Parathyroid adenoma (tissue), 2 donors: Measurements from ENCODE around the gene ADAM8.

ENCODE experiments used
- H2AFZ ChIP-seq: fragments of 300-600 bp; sonication (generic); one replicate; pipeline ENCODE4 v1.7.0; 2017; ENCODE audit warnings: antibody characterized with exemption, mild to moderate bottlenecking
- H3K27ac ChIP-seq: fragments of 300-600 bp; sonication (generic); one replicate; pipeline ENCODE4 v1.7.0; 2017
- H3K27me3 ChIP-seq: fragments of 300-600 bp; sonication (generic); one replicate; pipeline ENCODE4 v1.7.0; 2017; ENCODE audit warnings: low read length; ENCODE audit not compliant: control insufficient read depth, insufficient read depth
- H3K36me3 ChIP-seq: fragments of 300-600 bp; sonication (generic); one replicate; pipeline ENCODE4 v1.7.0; 2017; ENCODE audit warnings: low read length; ENCODE audit not compliant: control insufficient read depth, insufficient read depth
- H3K4me1 ChIP-seq: fragments of 300-600 bp; sonication (generic); one replicate; pipeline ENCODE4 v1.7.0; 2017; ENCODE audit warnings: control low read depth
- H3K4me2 ChIP-seq: fragments of 300-600 bp; sonication (generic); one replicate; pipeline ENCODE4 v1.7.0; 2017; ENCODE audit warnings: low read length
- H3K4me3 ChIP-seq: fragments of 300-600 bp; sonication (generic); one replicate; pipeline ENCODE4 v1.7.0; 2017; ENCODE audit warnings: low read depth, low read length
- H3K79me2 ChIP-seq: fragments of 300-600 bp; sonication (generic); one replicate; pipeline ENCODE4 v1.7.0; 2017; ENCODE audit warnings: control low read depth
- H3K9ac ChIP-seq: fragments of 300-600 bp; sonication (generic); one replicate; pipeline ENCODE4 v1.7.0; 2017; ENCODE audit warnings: mild to moderate bottlenecking
- H3K9me3 ChIP-seq: fragments of 300-600 bp; sonication (generic); one replicate; pipeline ENCODE4 v1.7.0; 2017; ENCODE audit warnings: low read length; ENCODE audit not compliant: control insufficient read depth
- TF ChIP-seq, protein P1 (sequence below): fragments of 300-600 bp; sonication (generic); IDR thresholded peaks from one replicate; pipeline ENCODE4 v1.7.0; 2017; ENCODE audit warnings: antibody characterized with exemption, mild to moderate bottlenecking
- donor health status: primary hyperparathyroidism.

ADAM8 gene

DNA sequence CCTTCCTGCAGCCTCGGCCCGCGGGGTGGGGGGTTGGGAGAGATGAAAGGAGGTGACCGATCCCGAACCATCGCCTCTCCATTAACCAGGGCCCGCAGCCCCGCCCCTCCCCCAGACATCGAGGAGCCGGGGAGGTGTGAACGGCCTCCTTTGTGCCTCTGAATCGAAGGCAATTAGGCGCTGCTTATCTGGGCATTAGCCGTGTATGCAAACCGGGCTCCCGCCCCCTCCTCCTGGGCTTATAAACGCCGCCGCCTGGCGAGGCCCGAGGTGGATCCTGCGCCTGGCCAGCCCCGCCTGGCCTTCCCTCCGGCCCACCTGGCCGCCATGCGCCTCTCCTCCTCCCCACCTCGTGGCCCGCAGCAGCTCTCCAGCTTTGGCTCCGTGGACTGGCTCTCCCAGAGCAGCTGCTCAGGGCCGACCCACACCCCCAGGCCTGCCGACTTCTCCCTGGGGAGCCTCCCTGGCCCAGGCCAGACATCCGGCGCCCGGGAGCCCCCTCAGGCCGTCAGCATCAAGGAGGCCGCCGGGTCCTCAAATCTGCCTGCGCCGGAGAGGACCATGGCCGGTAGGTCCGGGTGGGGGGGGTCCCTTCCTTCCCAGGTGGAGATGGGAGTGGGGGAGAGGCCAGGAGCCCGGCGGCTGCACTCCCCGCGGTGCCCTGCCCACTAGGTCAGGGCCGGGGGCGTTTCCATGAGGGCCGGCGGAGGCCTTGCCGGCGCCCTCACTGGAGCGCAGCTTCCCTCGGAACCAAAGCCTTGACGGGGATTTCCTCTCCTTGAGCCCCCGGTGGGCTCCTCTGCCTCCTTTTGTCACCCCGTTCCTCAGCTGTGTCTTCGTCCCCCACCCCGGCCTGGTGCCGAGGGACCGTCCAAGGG is 38.8 kb downstream of the ADAM8 start, which contains the start of gene VENTX:
Gene VENTX, plus strand, starts transcription at position 268 of the 878 bp plus-strand sequence. Its CDS starts 60 bp downstream, at position 328.
- no peaks in the 10 kb centered on the region for H3K4me1 ChIP-seq
- H3K36me3 ChIP-seq = no peaks in the 10 kb centered on the region
- no peak within 1 kb of the TSS for H3K27ac ChIP-seq
- peak within 1 kb of the TSS; percentile 11 for H3K4me3 ChIP-seq
- H3K27me3 ChIP-seq = no peaks in the 10 kb centered on the region
- H2AFZ ChIP-seq = no peak within 1 kb of the TSS
- H3K9me3 ChIP-seq = no peaks in the 10 kb centered on the region
- H3K9ac ChIP-seq = no peak within 1 kb of the TSS
- H3K4me2 ChIP-seq = peak within 1 kb of the TSS; percentile 38
- TF ChIP-seq, protein P1, sequence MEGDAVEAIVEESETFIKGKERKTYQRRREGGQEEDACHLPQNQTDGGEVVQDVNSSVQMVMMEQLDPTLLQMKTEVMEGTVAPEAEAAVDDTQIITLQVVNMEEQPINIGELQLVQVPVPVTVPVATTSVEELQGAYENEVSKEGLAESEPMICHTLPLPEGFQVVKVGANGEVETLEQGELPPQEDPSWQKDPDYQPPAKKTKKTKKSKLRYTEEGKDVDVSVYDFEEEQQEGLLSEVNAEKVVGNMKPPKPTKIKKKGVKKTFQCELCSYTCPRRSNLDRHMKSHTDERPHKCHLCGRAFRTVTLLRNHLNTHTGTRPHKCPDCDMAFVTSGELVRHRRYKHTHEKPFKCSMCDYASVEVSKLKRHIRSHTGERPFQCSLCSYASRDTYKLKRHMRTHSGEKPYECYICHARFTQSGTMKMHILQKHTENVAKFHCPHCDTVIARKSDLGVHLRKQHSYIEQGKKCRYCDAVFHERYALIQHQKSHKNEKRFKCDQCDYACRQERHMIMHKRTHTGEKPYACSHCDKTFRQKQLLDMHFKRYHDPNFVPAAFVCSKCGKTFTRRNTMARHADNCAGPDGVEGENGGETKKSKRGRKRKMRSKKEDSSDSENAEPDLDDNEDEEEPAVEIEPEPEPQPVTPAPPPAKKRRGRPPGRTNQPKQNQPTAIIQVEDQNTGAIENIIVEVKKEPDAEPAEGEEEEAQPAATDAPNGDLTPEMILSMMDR = no peak
- no peaks in the 10 kb centered on the region for H3K79me2 ChIP-seq

DNA sequence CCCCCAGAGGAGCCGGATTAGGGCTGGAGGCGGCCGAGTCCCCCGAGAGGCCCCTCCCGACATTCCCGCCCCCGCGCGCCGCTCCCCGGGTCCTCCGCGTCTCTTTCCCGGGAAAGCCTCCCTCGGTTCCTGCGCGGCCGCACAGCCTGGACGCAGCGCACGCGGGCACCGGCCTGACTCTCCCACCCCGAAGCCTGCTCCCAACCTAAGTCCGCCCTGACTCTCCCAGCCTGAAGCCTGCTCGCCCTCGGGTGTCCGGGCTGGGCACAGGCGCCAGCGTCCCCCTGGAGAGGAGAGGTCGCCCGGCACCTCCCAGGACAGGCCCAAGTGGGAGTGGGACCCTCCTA is 39.5 kb downstream of the ADAM8 start:
- H3K9ac ChIP-seq = no peak overlapping the region
- peak overlapping the region; percentile 38 for H3K4me2 ChIP-seq
- no peaks in the 10 kb centered on the region for H3K27me3 ChIP-seq
- H2AFZ ChIP-seq = no peak overlapping the region
- TF ChIP-seq, protein P1 = no peak
- no peaks in the 10 kb centered on the region for H3K9me3 ChIP-seq
- H3K36me3 ChIP-seq = no peaks in the 10 kb centered on the region
- no peak overlapping the region for H3K4me3 ChIP-seq
- no peaks in the 10 kb centered on the region for H3K4me1 ChIP-seq
- H3K27ac ChIP-seq = no peak overlapping the region
- H3K79me2 ChIP-seq = no peaks in the 10 kb centered on the region

DNA sequence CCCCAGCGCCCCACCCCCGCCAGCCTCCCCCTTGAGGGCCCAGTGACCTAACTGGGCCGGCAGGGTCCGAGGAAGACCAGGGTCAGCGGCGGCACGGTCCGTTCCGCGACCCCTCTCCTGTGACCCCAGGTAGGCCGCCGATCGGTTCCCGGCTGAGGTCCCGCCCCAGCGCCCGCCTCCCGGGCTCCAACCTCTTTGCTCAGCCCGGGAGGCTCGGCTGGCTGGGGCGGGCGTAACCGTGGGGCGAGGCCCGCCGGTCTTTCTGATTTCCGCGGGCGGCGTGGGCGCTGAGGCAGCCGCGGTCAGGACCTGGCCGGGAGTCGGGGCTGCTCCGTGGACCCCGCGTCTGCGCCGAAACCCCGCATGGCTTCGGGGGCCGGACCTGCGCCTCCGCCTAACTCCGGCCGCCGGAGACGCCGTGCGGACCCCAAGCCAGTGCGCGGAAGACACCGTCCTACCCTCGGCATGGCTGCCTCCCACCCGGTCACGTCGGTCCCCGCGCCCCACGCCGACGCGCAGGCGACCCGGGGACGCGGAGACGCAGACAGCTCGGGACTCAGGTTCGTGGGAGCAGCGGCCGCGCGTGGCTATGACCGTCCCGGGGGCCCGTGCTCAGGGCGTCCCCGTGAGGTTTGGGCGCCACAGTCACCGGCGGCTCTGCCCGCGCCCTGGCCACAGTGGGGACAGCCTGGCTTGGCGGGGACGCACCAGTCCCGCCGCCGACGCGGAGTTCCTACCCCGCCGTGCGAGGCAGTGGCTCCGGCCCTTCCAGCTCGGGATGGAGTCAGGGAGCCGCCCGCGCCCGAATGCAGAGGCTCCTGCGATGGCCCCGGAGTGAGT is 40.0 kb downstream of the ADAM8 start:
- no peaks in the 10 kb centered on the region for H3K79me2 ChIP-seq
- no peak overlapping the region for H3K9ac ChIP-seq
- H3K27me3 ChIP-seq = no peaks in the 10 kb centered on the region
- H3K36me3 ChIP-seq = no peaks in the 10 kb centered on the region
- H3K4me1 ChIP-seq = no peaks in the 10 kb centered on the region
- peak overlapping the region; percentile 38 for H3K4me2 ChIP-seq
- H3K27ac ChIP-seq = no peak overlapping the region
- peak overlapping the region; percentile 11 for H3K4me3 ChIP-seq
- H3K9me3 ChIP-seq = no peaks in the 10 kb centered on the region
- no peak overlapping the region for H2AFZ ChIP-seq
- TF ChIP-seq, protein P1 = no peak

DNA sequence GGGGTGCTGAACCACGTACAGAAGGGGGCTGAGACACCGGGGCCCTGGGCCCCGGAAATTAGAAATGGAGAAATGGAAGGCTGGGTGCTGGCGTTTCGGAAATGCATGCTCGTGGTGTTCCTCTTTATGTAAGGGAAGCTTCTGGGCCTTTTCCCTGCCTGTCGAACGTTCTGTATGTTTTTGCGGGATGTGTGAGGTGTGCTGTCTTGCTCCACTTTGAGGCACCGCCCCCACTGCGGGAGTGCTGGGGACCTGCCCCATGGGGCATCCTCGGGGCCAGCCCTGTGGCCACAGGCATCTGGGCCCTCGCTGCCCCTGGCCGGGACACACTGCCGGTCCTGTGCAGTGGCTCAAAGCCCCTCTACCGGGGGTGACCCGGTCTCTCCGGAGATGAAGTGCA is 40.7 kb downstream of the ADAM8 start:
- H3K4me2 ChIP-seq = no peak overlapping the region
- no peaks in the 10 kb centered on the region for H3K27me3 ChIP-seq
- TF ChIP-seq, protein P1 = no peak
- no peak overlapping the region for H2AFZ ChIP-seq
- no peak overlapping the region for H3K9ac ChIP-seq
- H3K27ac ChIP-seq = no peak overlapping the region
- no peaks in the 10 kb centered on the region for H3K79me2 ChIP-seq
- H3K36me3 ChIP-seq = no peaks in the 10 kb centered on the region
- no peaks in the 10 kb centered on the region for H3K4me1 ChIP-seq
- H3K4me3 ChIP-seq = no peak overlapping the region
- H3K9me3 ChIP-seq = no peaks in the 10 kb centered on the region
